Measurements from ENCODE around the gene RALGAPA1.

- TF ChIP-seq CTCF (IDR thresholded peaks at IDR 0.05) (peak; percentile 33 to 64 (median 49)), EP300 (IDR thresholded peaks at IDR 0.05) (no peak)
Measured at GRCh38 chr14:35687335-35687939, 121.7 kb downstream of the RALGAPA1 start.
